Stimulated activated CD8-positive, alpha-beta memory T cell treated with anti-CD3 and anti-CD28 coated beads, Interleukin-2, amount 100 ng/mL, for 1 hour (primary cell): Measurements from ENCODE around the gene MERTK.
"Not testable (repeated sequence)": the region's sequence is repeated elsewhere in the genome, so short reads cannot be mapped to it uniquely, and the experiment has no call there.

ENCODE experiments used
- DNase-seq, 2 donors: peaks; one replicate each; pipeline ENCODE4 v3.0.0-alpha.2; 2020; ENCODE audit warnings: low read depth in 2 of 2

Gene MERTK

GRCh38 chr2:111897924-111898702 is at the start of gene MERTK:
Gene MERTK (plus strand): TSS chr2:111898607. CDS start chr2:111898736, 129 bp downstream.
- DNase-seq, result peak in 1 of 2 donors; percentile 13

- DNase-seq, result not testable (repeated sequence)
Measured at GRCh38 chr2:111850646-111851045, 47.8 kb upstream of the MERTK start.

- DNase-seq, result not testable (repeated sequence)
Measured at GRCh38 chr2:111852544-111852943, 45.9 kb upstream of the MERTK start.

- DNase-seq, result not testable (repeated sequence)
Measured at GRCh38 chr2:111860005-111860404, 38.4 kb upstream of the MERTK start.

GRCh38 chr2:111865124-111865523 is 33.3 kb upstream of the MERTK start:
- DNase-seq, result not testable (repeated sequence)

GRCh38 chr2:111872806-111873205 is 25.6 kb upstream of the MERTK start:
- DNase-seq, result not testable (repeated sequence)

GRCh38 chr2:111883661-111884591 is 14.5 kb upstream of the MERTK start, which contains the start of gene ANAPC1:
Gene ANAPC1 (minus strand): TSS chr2:111884193. CDS start chr2:111880825, 3,368 bp downstream.
- DNase-seq, result peak; percentile 70 to 74

GRCh38 chr2:111884592-111884964 is 13.8 kb upstream of the MERTK start:
- no peak for DNase-seq

- no peak for DNase-seq
Measured at GRCh38 chr2:111896024-111896423, 2.4 kb upstream of the MERTK start.

- DNase-seq, result no peak
Measured at GRCh38 chr2:111896576-111896975, 1.8 kb upstream of the MERTK start.

- DNase-seq, result no peak
Measured at GRCh38 chr2:111897630-111897923, 830 bp upstream of the MERTK start.

GRCh38 chr2:111898703-111899514 is 502 bp downstream of the MERTK start:
- DNase-seq, result no peak

- DNase-seq, result no peak
Measured at GRCh38 chr2:111900859-111901258, 2.5 kb downstream of the MERTK start.

GRCh38 chr2:111903516-111903915 is 5.1 kb downstream of the MERTK start:
- no peak for DNase-seq

- no peak for DNase-seq
Measured at GRCh38 chr2:111903930-111904439, 5.6 kb downstream of the MERTK start.

GRCh38 chr2:111904726-111905474 is 6.5 kb downstream of the MERTK start:
- no peak for DNase-seq

GRCh38 chr2:111905475-111905869 is 7.1 kb downstream of the MERTK start:
- not testable (repeated sequence) for DNase-seq

- DNase-seq, result no peak
Measured at GRCh38 chr2:111905990-111906735, 7.8 kb downstream of the MERTK start.

- DNase-seq, result no peak
Measured at GRCh38 chr2:111908578-111908977, 10.2 kb downstream of the MERTK start.

- DNase-seq, result no peak
Measured at GRCh38 chr2:111909079-111909478, 10.7 kb downstream of the MERTK start.
